K562 (cell line): ENCODE results near the gene KIF26B.

Experiments
- JUND ChIP-seq, 2 experiments: IDR thresholded peaks; 2 replicates in 1 of 2; 3 replicates in 1 of 2; pipeline ENCODE4 v1.6.1; 2011; ENCODE audit warnings: borderline replicate concordance in 2 of 2, low read depth in 2 of 2, low read length in 2 of 2, improper control_type of control experiment in 1 of 2, missing biosample characterization in 1 of 2, missing genetic modification characterization in 1 of 2, missing genetic modification reagents in 1 of 2
- PTTG1 ChIP-seq: fragments of 450-650 bp; IDR thresholded peaks from 2 replicates; pipeline ENCODE4 v1.6.1; 2016; ENCODE audit warnings: low read depth, mild to moderate bottlenecking, missing genetic modification characterization, missing compliant biosample characterization
- TF ChIP-seq, protein P1 (sequence below), 2 experiments: IDR thresholded peaks; 2 replicates each; pipeline ENCODE4 v1.6.1; 2012; ENCODE audit warnings: improper control_type of control experiment in 2 of 2, low read depth in 2 of 2, low read length in 2 of 2, borderline replicate concordance in 1 of 2

DNA sequence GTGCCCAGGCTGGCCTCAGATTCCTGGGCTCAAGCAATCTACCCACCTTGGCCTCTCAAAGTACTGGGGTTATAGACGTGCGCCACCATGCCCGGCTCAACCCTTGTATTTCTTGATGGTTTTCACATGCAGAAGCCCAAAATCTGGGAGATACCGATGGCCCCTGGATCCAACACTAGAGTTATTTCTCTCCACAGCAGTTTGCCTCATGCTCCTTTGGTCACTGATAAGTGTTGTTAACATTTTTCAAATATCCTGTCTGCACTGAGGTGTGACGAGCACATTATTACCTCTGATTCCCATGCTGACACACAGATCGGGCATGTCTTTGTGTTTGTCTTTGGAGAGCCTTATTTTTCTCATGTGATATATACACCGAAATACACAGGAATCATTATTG lies 107.0 kb downstream of the KIF26B start:
- no peak for TF ChIP-seq PTTG1 (tag)
- TF ChIP-seq, protein P1, sequence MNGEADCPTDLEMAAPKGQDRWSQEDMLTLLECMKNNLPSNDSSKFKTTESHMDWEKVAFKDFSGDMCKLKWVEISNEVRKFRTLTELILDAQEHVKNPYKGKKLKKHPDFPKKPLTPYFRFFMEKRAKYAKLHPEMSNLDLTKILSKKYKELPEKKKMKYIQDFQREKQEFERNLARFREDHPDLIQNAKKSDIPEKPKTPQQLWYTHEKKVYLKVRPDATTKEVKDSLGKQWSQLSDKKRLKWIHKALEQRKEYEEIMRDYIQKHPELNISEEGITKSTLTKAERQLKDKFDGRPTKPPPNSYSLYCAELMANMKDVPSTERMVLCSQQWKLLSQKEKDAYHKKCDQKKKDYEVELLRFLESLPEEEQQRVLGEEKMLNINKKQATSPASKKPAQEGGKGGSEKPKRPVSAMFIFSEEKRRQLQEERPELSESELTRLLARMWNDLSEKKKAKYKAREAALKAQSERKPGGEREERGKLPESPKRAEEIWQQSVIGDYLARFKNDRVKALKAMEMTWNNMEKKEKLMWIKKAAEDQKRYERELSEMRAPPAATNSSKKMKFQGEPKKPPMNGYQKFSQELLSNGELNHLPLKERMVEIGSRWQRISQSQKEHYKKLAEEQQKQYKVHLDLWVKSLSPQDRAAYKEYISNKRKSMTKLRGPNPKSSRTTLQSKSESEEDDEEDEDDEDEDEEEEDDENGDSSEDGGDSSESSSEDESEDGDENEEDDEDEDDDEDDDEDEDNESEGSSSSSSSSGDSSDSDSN (IDR thresholded peaks at IDR 0.05; ENCODE audit: borderline replicate concordance in 1 of 2, low read depth in 2 of 2, low read length in 2 of 2): no peak
- no peak for TF ChIP-seq JUND (IDR thresholded peaks at IDR 0.05; ENCODE audit: borderline replicate concordance, low read depth, low read length)
- no peak for TF ChIP-seq JUND (tag; IDR thresholded peaks at IDR 0.05; ENCODE audit: borderline replicate concordance, low read depth, low read length)
